Neutrophil (primary cell): ENCODE measurements around the gene CPNE9.
A peak's percentile ranks its signal among the peaks of the same experiment; 100 is the strongest.

Experiments
- H3K27ac ChIP-seq: fragments of 200-600 bp; sonication (generic); 2 replicates; pipeline ENCODE4 v1.5.1; 2016; ENCODE audit warnings: mild to moderate bottlenecking, moderate library complexity
- H3K27me3 ChIP-seq: fragments of 200-600 bp; sonication (generic); 2 replicates; pipeline ENCODE4 v1.6.0; 2016; ENCODE audit warnings: mild to moderate bottlenecking
- H3K36me3 ChIP-seq: fragments of 200-600 bp; sonication (generic); 2 replicates; pipeline ENCODE4 v1.5.1; 2017
- H3K4me1 ChIP-seq, 2 experiments: fragments of 200-600 bp in 1 of 2; sonication (generic) in 1 of 2; 1 replicate in 1 of 2; 2 replicates in 1 of 2; pipeline versions ENCODE4 v1.5.1 to v1.6.1; 2013 to 2016; ENCODE audit warnings: low read depth in 1 of 2, low read length in 1 of 2, mild to moderate bottlenecking in 1 of 2, moderate library complexity in 1 of 2; ENCODE audit not compliant: control insufficient read depth in 1 of 2, insufficient read depth in 1 of 2
- H3K4me3 ChIP-seq, 2 experiments: fragments of 200-600 bp in 1 of 2; sonication (generic) in 1 of 2; 1 replicate in 1 of 2; 2 replicates in 1 of 2; pipeline ENCODE4 v1.5.1; 2013 to 2016; ENCODE audit warnings: low read depth in 1 of 2, low read length in 1 of 2, mild to moderate bottlenecking in 1 of 2, moderate library complexity in 1 of 2
- H3K9me3 ChIP-seq: fragments of 200-600 bp; sonication (generic); 2 replicates; pipeline ENCODE4 v1.5.1; 2016
- CTCF ChIP-seq: fragments of 200-600 bp; sonication (generic); IDR thresholded peaks from 2 replicates; pipeline ENCODE4 v1.5.1; 2016; ENCODE audit warnings: antibody characterized with exemption

CPNE9 gene

GRCh38 chr3:9721700-9722060 lies 18.0 kb downstream of the CPNE9 start:
- H3K27ac ChIP-seq = no peak overlapping the region
- no peaks in the 10 kb centered on the region for H3K36me3 ChIP-seq
- no peaks in the 10 kb centered on the region for H3K9me3 ChIP-seq
- no peak overlapping the region for H3K4me3 ChIP-seq
- H3K4me1 ChIP-seq = peaks cover 12 to 14% of the 10 kb centered on the region in 2 experiments
- TF ChIP-seq CTCF = no peak
- H3K27me3 ChIP-seq = no peaks in the 10 kb centered on the region

- Histone ChIP-seq H3K27ac (no peak overlapping the region), H3K27me3 (no peaks in the 10 kb centered on the region), H3K9me3 (no peaks in the 10 kb centered on the region), H3K36me3 (no peaks in the 10 kb centered on the region), H3K4me1 (peaks cover 18 to 20% of the 10 kb centered on the region in 2 experiments), H3K4me3 (no peak overlapping the region)
- no peak for TF ChIP-seq CTCF
Observed at GRCh38 chr3:9725775-9726515, 22.3 kb downstream of the CPNE9 start.

- H3K9me3 ChIP-seq = no peaks in the 10 kb centered on the region
- TF ChIP-seq CTCF = peak; percentile 7
- H3K4me1 ChIP-seq = peaks cover 14 to 16% of the 10 kb centered on the region in 2 experiments
- no peak overlapping the region for H3K4me3 ChIP-seq
- H3K27me3 ChIP-seq = no peaks in the 10 kb centered on the region
- H3K36me3 ChIP-seq = no peaks in the 10 kb centered on the region
- no peak overlapping the region for H3K27ac ChIP-seq
Observed at GRCh38 chr3:9727041-9727595, 23.5 kb downstream of the CPNE9 start.

- H3K27me3 ChIP-seq = no peaks in the 10 kb centered on the region
- no peak overlapping the region for H3K27ac ChIP-seq
- no peaks in the 10 kb centered on the region for H3K9me3 ChIP-seq
- no peaks in the 10 kb centered on the region for H3K36me3 ChIP-seq
- peaks cover 20 to 23% of the 10 kb centered on the region in 2 experiments for H3K4me1 ChIP-seq
- H3K4me3 ChIP-seq = no peak overlapping the region
- TF ChIP-seq CTCF = no peak
Observed at GRCh38 chr3:9727743-9728142, 24.1 kb downstream of the CPNE9 start.

GRCh38 chr3:9729419-9729818 lies 25.8 kb downstream of the CPNE9 start:
- Histone ChIP-seq H3K27ac (no peak overlapping the region), H3K36me3 (peaks cover 5% of the 10 kb centered on the region), H3K4me1 (peaks cover 27 to 28% of the 10 kb centered on the region in 2 experiments), H3K4me3 (no peak overlapping the region), H3K27me3 (no peaks in the 10 kb centered on the region), H3K9me3 (no peaks in the 10 kb centered on the region)
- no peak for TF ChIP-seq CTCF
